Muscle layer of duodenum (tissue), 2 donors: Measurements from ENCODE around the gene HDAC8.
"Not testable (repeated sequence)": the region's sequence is repeated elsewhere in the genome, so short reads cannot be mapped to it uniquely, and the experiment has no call there.

ENCODE experiments used
- H3K27ac ChIP-seq: one replicate; pipeline ENCODE4 v1.7.0; 2013; ENCODE audit warnings: mild to moderate bottlenecking, low read length
- H3K27me3 ChIP-seq: one replicate; pipeline ENCODE4 v1.7.0; 2013; ENCODE audit warnings: low read depth, mild to moderate bottlenecking, control low read depth, low read length
- H3K36me3 ChIP-seq, 2 donors: one replicate each; pipeline ENCODE4 v1.7.0; 2013; ENCODE audit warnings: low read length in 2 of 2, control low read depth in 1 of 2, mild to moderate bottlenecking in 1 of 2; ENCODE audit not compliant: insufficient read depth in 2 of 2, control insufficient read depth in 1 of 2
- H3K4me1 ChIP-seq, 2 donors: one replicate each; pipeline ENCODE4 v1.7.0; 2013; ENCODE audit warnings: low read length in 2 of 2, mild to moderate bottlenecking in 2 of 2, control low read depth in 1 of 2, moderate library complexity in 1 of 2; ENCODE audit not compliant: insufficient read depth in 2 of 2, control insufficient read depth in 1 of 2
- H3K4me3 ChIP-seq, 2 donors: one replicate each; pipeline ENCODE4 v1.7.0; 2013; ENCODE audit warnings: low read length in 2 of 2, low read depth in 1 of 2, mild to moderate bottlenecking in 1 of 2
- H3K9me3 ChIP-seq, 2 donors: one replicate each; pipeline ENCODE4 v1.7.0; 2013; ENCODE audit warnings: low read length in 2 of 2, control low read depth in 1 of 2, mild to moderate bottlenecking in 1 of 2; ENCODE audit not compliant: control insufficient read depth in 1 of 2
- donor health status: healthy.

The HDAC8 gene

DNA sequence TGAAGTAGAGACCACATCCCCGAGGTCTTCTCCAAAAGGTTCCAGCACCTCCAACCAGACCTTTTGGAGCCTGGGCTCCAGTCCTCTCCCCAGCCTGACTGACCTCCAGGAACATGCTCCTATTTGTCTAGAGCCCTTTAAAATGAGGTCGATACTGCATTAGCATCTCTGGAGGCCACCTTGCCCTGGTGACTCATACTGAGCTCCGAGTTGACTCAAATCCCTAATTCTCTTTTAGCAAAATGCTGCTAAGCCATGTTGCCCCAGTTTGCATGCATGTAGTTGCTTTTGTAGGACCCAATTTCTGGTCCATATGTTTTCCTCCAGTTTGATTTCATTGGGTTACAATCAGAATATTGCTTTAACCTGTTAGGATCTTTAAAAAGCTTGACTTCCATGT, 223.5 kb downstream of the HDAC8 start:
- H3K4me1 ChIP-seq, result no peaks in the 10 kb centered on the region
- H3K36me3 ChIP-seq, result peaks cover 0 to 10% of the 10 kb centered on the region in 2 donors
- no peaks in the 10 kb centered on the region for H3K27me3 ChIP-seq
- no peak overlapping the region for H3K27ac ChIP-seq
- H3K9me3 ChIP-seq, result no peaks in the 10 kb centered on the region
- no peak overlapping the region for H3K4me3 ChIP-seq

DNA sequence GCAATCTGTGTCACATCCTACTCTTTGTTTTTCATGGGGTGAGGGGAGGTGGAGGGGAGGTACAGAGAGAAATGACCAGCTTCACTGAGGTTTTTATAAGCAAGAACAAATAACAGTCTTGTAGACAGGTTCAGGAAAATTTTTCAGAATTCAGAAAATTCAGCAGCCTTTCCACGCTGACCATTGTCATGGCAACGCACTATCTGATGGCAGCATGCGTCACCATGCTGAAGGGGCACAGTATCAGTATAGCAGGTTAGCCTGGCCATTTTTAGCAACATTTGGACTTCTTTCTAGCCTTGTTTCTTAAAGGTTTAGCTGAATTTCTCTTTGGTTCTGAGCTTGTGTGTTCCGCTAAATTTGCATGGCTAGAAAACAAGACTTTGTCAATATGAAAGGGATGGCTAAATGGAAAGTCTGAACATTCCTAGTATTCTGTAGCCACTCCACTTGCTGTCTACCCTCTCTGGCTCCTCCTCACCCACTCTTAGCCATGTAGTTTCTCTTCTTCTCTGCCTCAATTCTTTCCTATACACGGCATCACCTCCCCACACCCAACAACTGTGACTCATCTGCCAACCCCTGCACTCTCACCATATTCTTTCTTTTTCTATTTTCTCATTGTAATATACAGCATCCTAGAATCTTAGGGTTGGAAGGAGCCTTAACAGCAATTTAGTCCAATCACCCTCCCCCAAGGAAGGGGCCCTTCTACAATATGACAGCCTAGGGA, 224.2 kb downstream of the HDAC8 start:
- H3K27ac ChIP-seq, result no peak overlapping the region
- no peaks in the 10 kb centered on the region for H3K27me3 ChIP-seq
- peaks cover 0 to 10% of the 10 kb centered on the region in 2 donors for H3K36me3 ChIP-seq
- no peaks in the 10 kb centered on the region for H3K4me1 ChIP-seq
- H3K4me3 ChIP-seq, result no peak overlapping the region
- no peaks in the 10 kb centered on the region for H3K9me3 ChIP-seq

DNA sequence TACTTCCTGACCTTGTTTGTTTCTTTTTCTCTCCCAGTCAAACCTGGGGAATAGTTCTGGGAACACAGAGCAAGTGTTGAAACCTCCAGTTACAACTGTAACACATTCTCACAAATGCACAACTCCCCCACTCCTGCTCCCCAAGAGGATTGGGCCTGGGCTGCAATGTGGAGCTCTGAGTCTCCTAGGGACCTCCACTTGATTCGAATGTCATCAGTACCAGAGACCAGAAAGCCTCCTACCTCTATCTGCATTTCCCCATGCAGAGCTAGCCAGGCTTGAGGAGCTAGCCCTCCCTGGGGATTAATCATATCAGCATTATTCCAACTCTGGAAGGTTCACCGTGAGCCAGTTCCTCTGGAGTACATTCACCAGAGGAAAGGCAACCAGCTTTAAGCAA, 225.3 kb downstream of the HDAC8 start:
- H3K9me3 ChIP-seq, result no peaks in the 10 kb centered on the region
- peaks cover 0 to 10% of the 10 kb centered on the region in 2 donors for H3K36me3 ChIP-seq
- no peaks in the 10 kb centered on the region for H3K27me3 ChIP-seq
- H3K27ac ChIP-seq, result no peak overlapping the region
- H3K4me3 ChIP-seq, result no peak overlapping the region
- H3K4me1 ChIP-seq, result no peaks in the 10 kb centered on the region

DNA sequence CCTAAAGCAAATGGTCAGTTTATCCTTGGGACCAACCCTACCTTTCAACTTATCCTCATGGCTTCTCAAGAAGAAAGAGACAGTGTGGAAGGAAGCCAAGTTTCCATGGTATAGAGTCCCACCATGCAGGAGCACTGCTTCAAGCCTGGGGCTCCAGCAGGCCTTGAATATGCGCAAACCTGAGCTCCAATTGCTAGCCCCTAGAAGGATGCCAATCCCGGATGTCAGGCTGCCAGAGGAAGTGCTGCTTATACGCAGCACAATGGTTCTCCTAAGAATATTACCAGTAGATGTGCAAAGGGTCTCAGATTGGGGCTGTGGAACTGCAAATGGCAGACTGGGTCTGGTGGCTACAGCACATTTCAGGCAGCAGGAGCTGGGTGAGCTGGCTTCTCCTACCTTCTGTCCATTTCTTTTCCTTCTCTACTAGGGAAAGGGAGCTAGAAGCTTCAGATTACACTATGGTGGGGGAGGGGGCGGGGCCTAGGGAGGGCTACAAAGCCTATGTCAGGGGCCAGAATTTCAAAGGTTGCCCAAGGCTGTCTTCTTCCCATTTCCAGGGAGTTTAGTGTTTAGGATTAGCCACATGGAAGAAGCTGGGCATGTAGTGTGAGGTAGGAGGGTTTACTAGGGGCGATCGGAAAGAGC, 226.2 kb downstream of the HDAC8 start:
- Histone ChIP-seq H3K27me3 (no peaks in the 10 kb centered on the region), H3K4me1 (no peaks in the 10 kb centered on the region), H3K36me3 (peaks cover 0 to 10% of the 10 kb centered on the region in 2 donors), H3K4me3 (no peak overlapping the region), H3K9me3 (no peaks in the 10 kb centered on the region), H3K27ac (no peak overlapping the region)

DNA sequence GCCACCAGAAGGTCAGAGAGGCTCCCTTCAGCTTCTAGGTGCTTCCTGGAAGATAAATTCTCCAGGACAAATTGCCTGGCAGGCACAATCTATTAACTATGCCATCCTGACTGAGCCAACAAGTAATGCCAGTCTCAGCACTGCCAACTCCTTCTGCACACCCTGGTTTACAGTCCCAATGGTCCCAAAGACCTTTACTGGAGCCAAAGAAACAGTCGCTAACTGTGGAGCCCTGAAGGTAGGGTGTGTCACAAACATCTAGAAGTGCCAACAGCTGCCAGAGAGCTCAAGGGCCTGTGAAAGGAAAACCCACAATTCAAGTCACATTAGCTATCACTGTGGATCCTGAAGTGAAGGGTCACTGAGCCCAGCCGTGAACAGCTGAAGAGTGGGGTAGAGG, 232.0 kb downstream of the HDAC8 start:
- Histone ChIP-seq H3K4me1 (no peaks in the 10 kb centered on the region), H3K27me3 (no peaks in the 10 kb centered on the region)

DNA sequence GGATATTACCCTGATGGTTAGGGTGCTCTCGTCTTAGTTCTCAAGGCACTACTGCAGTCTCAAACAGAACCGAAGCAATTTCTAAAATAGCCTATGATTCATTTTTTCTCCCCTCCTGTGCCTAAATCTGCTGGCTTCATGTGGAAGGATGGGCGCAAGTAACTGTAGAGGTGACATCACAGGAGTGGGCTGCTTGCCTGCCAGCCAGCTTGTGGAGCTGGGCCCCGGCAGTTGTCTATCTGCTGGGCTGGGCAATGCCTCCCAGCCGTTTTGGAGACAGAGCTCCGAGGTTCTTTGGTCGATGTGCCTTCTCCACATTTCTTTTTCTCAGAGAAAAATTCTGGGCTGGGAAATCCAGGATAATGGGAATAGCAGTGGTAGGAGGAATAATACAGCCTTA, 232.6 kb downstream of the HDAC8 start:
- Histone ChIP-seq H3K36me3 (no peaks in the 10 kb centered on the region), H3K4me1 (no peaks in the 10 kb centered on the region), H3K27ac (no peak overlapping the region), H3K27me3 (no peaks in the 10 kb centered on the region), H3K4me3 (no peak overlapping the region), H3K9me3 (no peaks in the 10 kb centered on the region)

More for the DNA sequence above, 232.0 kb downstream of the HDAC8 start:
- no peak overlapping the region for H3K27ac ChIP-seq
- no peak overlapping the region for H3K4me3 ChIP-seq
- no peaks in the 10 kb centered on the region for H3K9me3 ChIP-seq
- H3K36me3 ChIP-seq, result no peaks in the 10 kb centered on the region

DNA sequence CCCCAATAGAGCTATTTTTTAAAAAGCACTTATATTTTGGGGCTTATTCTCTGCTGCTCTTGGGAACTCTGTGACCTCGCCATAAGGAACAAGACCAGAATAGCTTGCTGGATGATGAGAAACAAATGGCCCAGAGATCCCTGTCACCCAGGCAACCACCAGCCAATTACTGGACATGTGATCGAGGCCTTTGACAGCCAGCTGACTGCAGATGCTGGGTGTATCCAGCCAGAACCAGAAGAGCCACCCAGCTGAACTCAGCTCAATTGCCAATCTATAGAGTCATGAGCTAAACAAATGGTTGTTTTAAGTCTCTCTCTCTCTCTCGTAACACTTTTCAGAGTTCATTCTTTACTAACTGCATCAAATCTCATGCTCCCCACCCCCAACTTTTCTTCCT, 242.5 kb downstream of the HDAC8 start:
- H3K27me3 ChIP-seq, result no peaks in the 10 kb centered on the region
- no peaks in the 10 kb centered on the region for H3K36me3 ChIP-seq
- no peak overlapping the region for H3K27ac ChIP-seq
- no peak overlapping the region for H3K4me3 ChIP-seq
- no peaks in the 10 kb centered on the region for H3K9me3 ChIP-seq
- no peaks in the 10 kb centered on the region for H3K4me1 ChIP-seq

DNA sequence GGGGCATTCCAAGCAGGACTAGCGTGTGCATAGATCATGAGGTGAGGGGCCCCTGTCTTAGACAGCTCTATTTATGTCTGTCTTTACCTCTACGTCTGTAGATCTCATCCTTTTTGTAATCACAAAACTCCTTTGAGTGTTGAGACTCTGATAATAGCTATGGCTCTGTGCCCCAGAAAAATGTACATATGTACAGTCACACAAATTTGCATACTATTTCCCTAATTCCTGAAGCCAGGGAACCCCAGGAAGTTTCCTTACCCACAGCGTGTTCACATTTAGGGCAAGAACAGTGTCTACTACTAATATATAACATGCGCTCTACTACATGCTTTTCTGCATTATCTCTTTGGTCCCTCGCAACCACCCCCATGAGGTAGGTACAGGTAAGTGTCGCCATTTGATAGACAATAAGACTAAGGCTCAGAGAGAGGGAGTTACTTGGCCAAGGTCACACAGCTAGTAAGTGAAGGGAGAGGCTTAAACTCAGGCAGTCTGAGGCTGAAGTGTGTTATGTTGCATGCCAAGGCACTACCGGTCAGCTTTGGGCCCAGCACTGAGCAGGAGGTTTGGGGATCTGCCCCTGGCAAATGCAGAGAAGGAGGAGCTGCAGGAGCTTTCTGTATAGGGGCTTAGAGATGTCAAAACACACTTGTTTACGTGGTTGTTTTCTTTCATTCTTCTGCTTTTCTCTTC, 245.9 kb downstream of the HDAC8 start:
- H3K27ac ChIP-seq, result no peak overlapping the region
- no peaks in the 10 kb centered on the region for H3K4me1 ChIP-seq
- no peak overlapping the region for H3K4me3 ChIP-seq
- H3K9me3 ChIP-seq, result no peaks in the 10 kb centered on the region
- H3K36me3 ChIP-seq, result no peaks in the 10 kb centered on the region
- no peaks in the 10 kb centered on the region for H3K27me3 ChIP-seq

DNA sequence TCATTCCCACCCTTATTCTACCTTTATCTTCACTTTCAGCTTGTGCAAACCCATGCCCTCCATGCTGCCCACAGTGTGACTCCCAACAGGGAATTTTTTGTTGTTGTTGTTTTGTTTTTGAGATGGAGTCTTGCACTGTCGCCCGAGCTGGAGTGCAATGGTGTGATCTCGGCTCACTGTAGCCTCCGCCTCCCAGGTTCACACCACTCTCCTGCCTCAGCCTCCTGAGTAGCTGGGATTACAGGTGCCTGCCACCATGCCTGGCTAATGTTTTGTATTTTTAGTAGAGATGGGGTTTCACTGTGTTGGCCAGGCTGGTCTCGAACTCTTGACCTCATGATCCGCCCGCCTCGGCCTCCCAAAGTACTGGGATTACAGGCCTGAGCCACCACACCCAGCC, 253.0 kb downstream of the HDAC8 start:
- not testable (repeated sequence) for H3K4me1 ChIP-seq, H3K4me3 ChIP-seq, H3K9me3 ChIP-seq, H3K27me3 ChIP-seq, H3K27ac ChIP-seq, H3K36me3 ChIP-seq

DNA sequence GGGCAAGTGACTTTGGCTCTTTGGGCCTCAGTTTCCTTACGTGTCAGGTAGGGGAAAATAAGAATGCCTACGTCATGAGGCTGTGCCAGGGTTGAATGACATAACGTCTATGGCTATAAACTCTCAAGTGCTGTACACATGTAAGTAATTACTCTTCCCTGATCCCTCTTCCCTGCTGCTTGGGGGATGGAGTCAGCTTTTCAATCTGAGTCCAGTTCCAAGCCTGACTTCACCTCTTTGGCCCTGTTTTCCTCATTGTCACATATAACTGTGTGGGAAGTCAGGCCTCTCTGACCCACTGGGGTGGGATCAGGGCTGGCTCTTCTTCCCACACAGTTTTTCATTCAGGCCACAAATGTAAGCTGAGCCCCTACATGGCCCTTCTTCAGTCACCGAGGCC, 255.5 kb downstream of the HDAC8 start:
- no peak overlapping the region for H3K27ac ChIP-seq
- H3K4me1 ChIP-seq, result peaks cover 0 to 9% of the 10 kb centered on the region in 2 donors
- H3K4me3 ChIP-seq, result no peak overlapping the region
- no peaks in the 10 kb centered on the region for H3K9me3 ChIP-seq
- no peaks in the 10 kb centered on the region for H3K27me3 ChIP-seq
- H3K36me3 ChIP-seq, result no peaks in the 10 kb centered on the region

DNA sequence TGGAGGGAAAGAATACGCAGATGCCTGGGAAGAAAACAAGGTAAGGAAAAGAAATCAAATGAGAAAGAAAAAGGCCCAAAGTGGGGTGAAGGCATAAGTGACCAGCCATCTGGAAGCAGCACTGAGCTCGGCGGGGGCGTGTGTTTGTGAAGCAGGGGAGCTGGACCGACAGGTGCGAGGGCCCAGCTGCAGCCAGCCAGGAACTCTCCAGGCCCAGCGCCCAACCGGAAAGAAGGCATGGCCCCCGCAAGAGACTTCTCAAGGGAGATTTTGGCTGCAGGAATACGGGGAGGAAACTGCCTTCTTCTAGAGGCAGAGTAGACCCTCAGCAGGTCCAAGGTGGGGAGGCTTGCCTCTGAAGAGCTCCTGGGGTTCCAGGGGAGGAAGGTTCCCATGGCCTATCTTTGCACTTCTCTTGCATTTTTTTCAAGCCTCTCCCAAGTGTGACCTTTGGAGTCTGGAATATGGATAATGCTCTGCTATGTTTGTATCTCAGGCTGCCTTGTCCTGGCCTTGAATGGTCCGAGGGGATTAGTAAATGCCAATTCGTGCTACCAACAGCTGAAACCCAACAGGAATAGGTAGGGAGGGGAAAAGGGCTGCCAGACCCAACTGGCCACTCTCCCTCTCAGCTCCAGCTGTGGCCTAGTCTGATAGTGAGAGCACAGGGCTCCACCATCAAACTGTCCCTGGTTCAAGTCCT, 256.1 kb downstream of the HDAC8 start:
- H3K9me3 ChIP-seq, result no peaks in the 10 kb centered on the region
- peaks cover 0 to 9% of the 10 kb centered on the region in 2 donors for H3K4me1 ChIP-seq
- no peaks in the 10 kb centered on the region for H3K36me3 ChIP-seq
- no peak overlapping the region for H3K4me3 ChIP-seq
- H3K27ac ChIP-seq, result no peak overlapping the region
- H3K27me3 ChIP-seq, result no peaks in the 10 kb centered on the region
